Mucosa of rectum (tissue), 2 donors: ENCODE results near the gene MUC5B.

Experiments
- H3K27ac ChIP-seq, 2 donors: one replicate each; pipeline ENCODE4 v1.7.0; 2013; ENCODE audit warnings: inconsistent platforms in 2 of 2, low read depth in 2 of 2, low read length in 2 of 2
- H3K27me3 ChIP-seq, 2 donors: one replicate each; pipeline ENCODE4 v1.7.0; 2013; ENCODE audit warnings: low read length in 2 of 2; ENCODE audit not compliant: control insufficient read depth in 2 of 2, insufficient read depth in 2 of 2
- H3K36me3 ChIP-seq, 2 donors: one replicate each; pipeline ENCODE4 v1.7.0; 2013; ENCODE audit warnings: low read length in 2 of 2; ENCODE audit not compliant: control insufficient read depth in 2 of 2, insufficient read depth in 2 of 2
- H3K4me1 ChIP-seq, 2 donors: one replicate each; pipeline ENCODE4 v1.7.0; 2013; ENCODE audit warnings: low read length in 2 of 2, mild to moderate bottlenecking in 1 of 2; ENCODE audit not compliant: control insufficient read depth in 2 of 2, insufficient read depth in 2 of 2
- H3K4me3 ChIP-seq, 2 donors: one replicate each; pipeline ENCODE4 v1.7.0; 2013; ENCODE audit warnings: low read length in 2 of 2
- H3K9ac ChIP-seq, 2 donors: one replicate each; pipeline ENCODE4 v1.7.0; 2013; ENCODE audit warnings: low read length in 2 of 2, low read depth in 1 of 2, mild to moderate bottlenecking in 1 of 2
- H3K9me3 ChIP-seq, 2 donors: one replicate each; pipeline ENCODE4 v1.7.0; 2013; ENCODE audit warnings: low read length in 2 of 2; ENCODE audit not compliant: control insufficient read depth in 2 of 2
- donor health status: healthy.
- donor health status: Normal muscosa, but diverticular disease.

The MUC5B gene

DNA sequence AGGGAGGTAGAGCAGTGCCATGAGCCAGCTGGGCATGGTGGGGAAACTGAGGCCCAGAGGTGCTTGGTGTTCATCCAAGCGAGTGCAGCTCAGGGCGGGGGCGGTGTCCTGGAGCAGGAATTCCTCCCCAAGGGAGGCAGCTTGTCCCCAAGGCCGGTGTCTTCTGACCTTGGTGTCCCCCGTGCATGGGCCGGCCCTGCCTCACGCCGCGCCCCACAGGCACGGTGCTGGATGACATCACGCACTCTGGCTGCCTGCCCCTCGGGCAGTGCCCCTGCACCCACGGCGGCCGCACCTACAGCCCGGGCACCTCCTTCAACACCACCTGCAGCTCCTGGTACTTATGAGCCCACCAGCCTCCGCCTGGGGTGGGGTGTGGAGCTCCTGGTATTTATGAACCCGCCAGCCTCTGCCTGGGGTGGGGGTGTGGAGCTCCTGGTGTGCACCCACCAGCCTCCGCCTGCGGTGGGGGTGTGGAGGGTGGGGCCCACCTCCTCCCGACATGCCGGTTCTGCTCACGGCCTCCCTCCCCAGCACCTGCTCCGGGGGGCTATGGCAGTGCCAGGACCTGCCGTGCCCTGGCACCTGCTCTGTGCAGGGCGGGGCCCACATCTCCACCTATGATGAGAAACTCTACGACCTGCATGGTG is 6.7 kb downstream of the MUC5B start:
- no peak overlapping the region for H3K4me3 ChIP-seq
- H3K4me1 ChIP-seq = peaks cover 30 to 39% of the 10 kb centered on the region in 2 donors
- no peak overlapping the region for H3K9ac ChIP-seq
- no peaks in the 10 kb centered on the region for H3K27me3 ChIP-seq
- no peaks in the 10 kb centered on the region for H3K9me3 ChIP-seq
- H3K36me3 ChIP-seq = peaks cover 0 to 3% of the 10 kb centered on the region in 2 donors
- H3K27ac ChIP-seq = no peak overlapping the region

DNA sequence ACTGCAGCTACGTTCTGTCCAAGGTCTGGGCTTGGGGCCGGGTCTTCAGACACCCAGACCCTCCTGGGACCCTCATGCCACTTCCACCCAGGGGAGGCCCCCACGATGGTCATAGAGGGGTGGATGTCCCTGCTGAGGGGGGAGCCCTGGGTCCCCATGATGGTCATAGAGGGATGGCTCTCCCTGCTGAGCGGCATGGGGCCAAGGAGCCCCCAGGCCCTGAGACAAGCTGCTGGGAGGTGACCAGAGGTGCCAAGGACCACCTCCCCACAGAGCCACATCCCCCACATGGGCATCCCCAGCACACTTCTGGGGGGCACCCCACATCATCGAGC is 7.2 kb downstream of the MUC5B start:
- no peak overlapping the region for H3K9ac ChIP-seq
- H3K36me3 ChIP-seq = peaks cover 0 to 3% of the 10 kb centered on the region in 2 donors
- H3K4me3 ChIP-seq = no peak overlapping the region
- H3K9me3 ChIP-seq = no peaks in the 10 kb centered on the region
- H3K4me1 ChIP-seq = peaks cover 30 to 35% of the 10 kb centered on the region in 2 donors
- H3K27me3 ChIP-seq = no peaks in the 10 kb centered on the region
- no peak overlapping the region for H3K27ac ChIP-seq

DNA sequence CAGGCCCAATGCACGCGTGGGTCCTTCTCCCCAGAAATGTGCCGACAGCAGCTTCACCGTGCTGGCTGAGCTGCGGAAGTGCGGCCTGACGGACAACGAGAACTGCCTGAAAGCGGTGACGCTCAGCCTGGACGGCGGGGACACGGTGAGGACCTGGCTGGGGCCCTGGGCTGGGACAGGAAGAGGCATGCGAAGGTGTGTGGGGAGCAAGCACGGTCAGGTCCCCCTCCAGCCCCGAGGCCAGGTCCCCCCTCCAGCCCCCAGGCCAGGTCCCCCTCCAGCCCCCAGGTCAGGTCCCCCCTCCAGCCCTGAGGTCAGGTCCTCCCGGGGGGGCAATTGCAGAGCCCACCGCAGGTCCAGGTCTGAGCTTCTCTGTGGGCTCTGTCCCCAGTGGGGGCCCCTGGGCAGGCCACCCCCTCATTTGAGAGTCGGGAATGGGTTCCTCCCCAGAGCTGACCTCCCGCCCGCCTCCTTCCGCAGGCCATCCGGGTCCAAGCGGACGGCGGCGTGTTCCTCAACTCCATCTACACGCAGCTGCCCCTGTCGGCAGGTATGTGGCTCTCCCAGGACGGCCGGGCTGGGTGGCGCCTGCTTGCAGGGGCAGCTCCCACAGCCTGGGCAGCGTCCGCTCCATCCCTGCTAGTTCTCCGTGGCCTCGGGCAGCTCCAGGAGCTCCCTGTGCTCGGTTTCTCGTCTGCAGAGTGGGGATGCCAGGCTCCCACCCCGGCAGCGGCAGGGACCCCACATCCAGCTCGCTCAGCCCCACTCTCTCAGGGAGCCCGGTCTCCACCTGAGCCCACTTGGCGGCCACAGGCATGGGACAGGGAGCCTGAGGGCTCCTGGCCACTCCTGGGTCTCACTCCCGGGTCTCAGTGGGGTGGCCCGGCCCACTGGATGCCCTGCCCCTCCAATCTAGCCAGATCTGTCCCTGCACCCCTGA is 7.9 kb downstream of the MUC5B start:
- no peak overlapping the region for H3K4me3 ChIP-seq

DNA sequence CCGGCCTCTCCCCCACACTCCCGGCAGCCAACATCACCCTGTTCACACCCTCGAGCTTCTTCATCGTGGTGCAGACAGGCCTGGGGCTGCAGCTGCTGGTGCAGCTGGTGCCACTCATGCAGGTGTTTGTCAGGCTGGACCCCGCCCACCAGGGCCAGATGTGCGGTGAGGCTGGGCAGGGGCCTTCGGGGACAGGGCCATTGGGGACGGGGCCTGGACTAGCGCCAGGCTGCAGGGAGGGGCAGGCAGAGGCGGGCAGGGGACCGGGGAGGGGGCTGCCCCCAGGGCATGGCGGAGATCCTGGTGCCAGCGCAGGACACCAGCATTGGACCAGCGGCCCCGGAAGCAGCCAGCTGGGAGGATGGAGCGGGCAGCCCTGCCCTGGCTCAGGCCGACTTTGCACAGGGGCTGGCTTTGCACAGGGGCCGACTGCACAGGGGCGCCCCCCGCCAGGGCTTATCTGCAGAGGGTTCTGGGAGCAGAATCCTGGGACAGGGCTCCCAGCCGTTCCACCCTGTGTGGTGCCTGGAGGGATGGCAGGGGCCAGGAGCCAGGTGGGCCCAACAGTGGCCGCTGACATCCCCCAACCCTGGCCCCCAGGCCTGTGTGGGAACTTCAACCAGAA is 8.6 kb downstream of the MUC5B start:
- no peak overlapping the region for H3K9ac ChIP-seq
- H3K4me3 ChIP-seq = no peak overlapping the region
- H3K4me1 ChIP-seq = peaks cover 32 to 39% of the 10 kb centered on the region in 2 donors
- H3K27me3 ChIP-seq = no peaks in the 10 kb centered on the region
- H3K9me3 ChIP-seq = no peaks in the 10 kb centered on the region
- peaks cover 0 to 3% of the 10 kb centered on the region in 2 donors for H3K36me3 ChIP-seq
- H3K27ac ChIP-seq = peak overlapping the region in 1 of 2 donors; percentile 16

More for the DNA sequence above, 7.9 kb downstream of the MUC5B start:
- peaks cover 30 to 35% of the 10 kb centered on the region in 2 donors for H3K4me1 ChIP-seq
- H3K9ac ChIP-seq = no peak overlapping the region
- peak overlapping the region in 1 of 2 donors; percentile 16 for H3K27ac ChIP-seq
- H3K9me3 ChIP-seq = no peaks in the 10 kb centered on the region
- no peaks in the 10 kb centered on the region for H3K27me3 ChIP-seq
- peaks cover 0 to 3% of the 10 kb centered on the region in 2 donors for H3K36me3 ChIP-seq

DNA sequence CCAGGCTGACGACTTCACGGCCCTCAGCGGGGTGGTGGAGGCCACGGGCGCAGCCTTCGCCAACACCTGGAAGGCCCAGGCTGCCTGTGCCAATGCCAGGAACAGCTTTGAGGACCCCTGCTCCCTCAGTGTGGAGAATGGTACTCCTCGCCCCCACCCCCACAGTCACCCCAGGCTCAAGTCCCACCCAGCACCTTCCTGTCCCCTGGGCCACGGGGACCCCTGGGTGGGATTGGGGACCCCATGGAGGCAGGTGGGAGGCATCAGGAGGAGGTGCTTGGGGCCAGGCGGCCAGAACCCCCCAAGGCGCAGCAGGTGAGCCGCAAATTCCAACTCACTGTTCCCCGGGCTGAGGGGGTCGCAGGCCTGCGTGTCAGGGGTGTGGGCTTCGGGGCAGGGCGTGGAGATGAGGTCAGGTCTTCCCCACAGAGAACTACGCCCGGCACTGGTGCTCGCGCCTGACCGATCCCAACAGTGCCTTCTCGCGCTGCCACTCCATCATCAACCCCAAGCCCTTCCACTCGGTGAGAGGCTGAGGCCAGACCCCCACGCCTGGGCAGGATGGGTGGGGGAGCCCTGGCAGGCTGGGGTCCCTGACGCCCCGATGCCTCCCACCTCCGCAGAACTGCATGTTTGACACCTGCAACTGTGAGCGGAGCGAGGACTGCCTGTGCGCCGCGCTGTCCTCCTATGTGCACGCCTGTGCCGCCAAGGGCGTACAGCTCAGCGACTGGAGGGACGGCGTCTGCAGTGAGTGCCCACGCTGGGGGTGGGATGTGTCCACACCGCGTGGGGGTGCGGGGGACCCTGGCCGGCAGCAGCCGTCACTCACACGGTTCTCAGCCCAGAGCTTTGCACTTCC is 9.4 kb downstream of the MUC5B start:
- peaks cover 36 to 46% of the 10 kb centered on the region in 2 donors for H3K4me1 ChIP-seq
- no peaks in the 10 kb centered on the region for H3K27me3 ChIP-seq
- peaks cover 0 to 3% of the 10 kb centered on the region in 2 donors for H3K36me3 ChIP-seq
- no peak overlapping the region for H3K4me3 ChIP-seq
- peak overlapping the region in 1 of 2 donors; percentile 77 for H3K27ac ChIP-seq
- H3K9me3 ChIP-seq = no peaks in the 10 kb centered on the region
- peak overlapping the region in 1 of 2 donors; percentile 47 for H3K9ac ChIP-seq

DNA sequence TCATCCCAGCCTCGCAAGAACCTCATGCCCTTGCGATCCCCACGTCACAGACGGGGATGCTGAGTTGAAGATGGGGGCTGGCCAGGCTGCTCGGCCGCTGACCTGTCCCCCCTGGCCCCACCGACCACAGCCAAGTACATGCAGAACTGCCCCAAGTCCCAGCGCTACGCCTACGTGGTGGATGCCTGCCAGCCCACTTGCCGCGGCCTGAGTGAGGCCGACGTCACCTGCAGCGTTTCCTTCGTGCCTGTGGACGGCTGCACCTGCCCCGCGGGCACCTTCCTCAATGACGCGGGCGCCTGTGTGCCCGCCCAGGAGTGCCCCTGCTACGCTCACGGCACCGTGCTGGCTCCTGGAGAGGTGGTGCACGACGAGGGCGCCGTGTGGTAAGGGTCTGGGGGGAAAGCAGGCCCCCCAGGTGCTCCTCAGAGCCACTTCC is 10.0 kb downstream of the MUC5B start:
- Histone ChIP-seq H3K27ac (peak overlapping the region; percentile 13 to 77), H3K27me3 (no peaks in the 10 kb centered on the region), H3K9ac (peak overlapping the region in 1 of 2 donors; percentile 47)

DNA sequence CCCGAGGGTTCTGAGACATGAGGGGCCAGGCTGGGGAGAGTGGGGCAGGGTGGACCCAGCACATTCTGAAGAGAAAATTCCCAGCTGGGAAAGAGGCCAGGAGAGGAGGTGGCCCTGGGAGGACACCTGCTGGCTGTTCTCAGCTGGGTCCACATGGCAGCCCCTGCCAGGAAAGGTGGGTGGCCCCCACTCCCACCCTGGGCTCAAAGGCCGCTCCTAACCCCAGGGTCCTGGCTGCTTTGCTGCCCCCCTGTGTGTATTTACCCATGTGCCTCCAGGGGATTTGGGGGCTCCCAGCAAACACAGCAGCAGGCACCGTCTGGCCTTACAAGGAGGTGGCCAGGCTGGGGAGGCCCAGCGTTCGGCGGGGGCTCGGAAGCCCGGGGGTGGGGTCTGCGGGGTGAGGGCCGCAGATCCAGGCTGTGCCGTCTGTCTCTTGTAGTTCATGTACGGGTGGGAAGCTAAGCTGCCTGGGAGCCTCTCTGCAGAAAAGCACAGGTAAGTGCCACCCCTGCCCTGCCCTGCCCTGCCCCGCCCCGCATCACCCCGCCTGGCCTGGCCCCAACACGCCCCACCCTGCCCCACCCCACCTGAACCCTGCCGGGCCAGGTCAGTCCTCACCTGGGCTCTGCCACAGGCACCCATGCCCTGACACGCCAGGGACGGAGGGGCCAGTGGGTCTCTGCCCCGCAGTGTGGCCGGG is 10.6 kb downstream of the MUC5B start:
- peak overlapping the region; percentile 66 to 77 for H3K27ac ChIP-seq
- no peak overlapping the region for H3K4me3 ChIP-seq
- no peaks in the 10 kb centered on the region for H3K27me3 ChIP-seq
- peaks cover 0 to 5% of the 10 kb centered on the region in 2 donors for H3K36me3 ChIP-seq
- peaks cover 36 to 58% of the 10 kb centered on the region in 2 donors for H3K4me1 ChIP-seq
- H3K9ac ChIP-seq = peak overlapping the region; percentile 47
- H3K9me3 ChIP-seq = no peaks in the 10 kb centered on the region

More for the DNA sequence above, 10.0 kb downstream of the MUC5B start:
- Histone ChIP-seq H3K9me3 (no peaks in the 10 kb centered on the region), H3K36me3 (peaks cover 0 to 4% of the 10 kb centered on the region in 2 donors), H3K4me1 (peaks cover 36 to 52% of the 10 kb centered on the region in 2 donors), H3K4me3 (no peak overlapping the region)

DNA sequence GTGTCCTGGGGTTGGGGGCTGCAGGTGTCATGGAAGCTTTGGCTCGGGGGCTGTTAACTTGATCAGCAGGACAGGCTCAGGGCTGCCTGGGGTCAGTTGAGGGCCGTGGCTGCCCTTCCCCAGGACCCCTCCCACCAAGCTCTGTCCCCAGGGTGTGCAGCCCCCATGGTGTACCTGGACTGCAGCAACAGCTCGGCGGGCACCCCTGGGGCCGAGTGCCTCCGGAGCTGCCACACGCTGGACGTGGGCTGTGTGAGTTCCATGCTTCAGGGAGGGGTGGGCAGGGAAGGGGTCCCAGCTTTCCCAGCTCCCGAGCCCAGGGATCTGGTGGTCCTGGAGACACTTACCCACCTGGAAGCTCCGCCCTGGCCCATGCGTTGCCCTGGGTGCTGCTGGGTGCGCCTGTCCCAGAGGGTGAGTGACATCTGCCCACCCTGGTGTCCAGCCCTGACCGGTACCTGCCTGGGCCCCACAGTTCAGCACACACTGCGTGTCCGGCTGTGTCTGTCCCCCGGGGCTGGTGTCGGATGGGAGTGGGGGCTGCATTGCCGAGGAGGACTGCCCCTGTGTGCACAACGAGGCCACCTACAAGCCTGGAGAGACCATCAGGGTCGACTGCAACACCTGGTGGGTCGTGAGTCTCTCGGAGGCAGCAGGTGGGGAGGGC is 11.3 kb downstream of the MUC5B start:
- Histone ChIP-seq H3K9ac (no peak overlapping the region), H3K4me3 (no peak overlapping the region), H3K9me3 (no peaks in the 10 kb centered on the region), H3K27me3 (no peaks in the 10 kb centered on the region), H3K27ac (peak overlapping the region in 1 of 2 donors; percentile 38), H3K4me1 (peaks cover 32 to 57% of the 10 kb centered on the region in 2 donors), H3K36me3 (peaks cover 0 to 5% of the 10 kb centered on the region in 2 donors)
